Stimulated activated naive CD8-positive, alpha-beta T cell treated with anti-CD3 and anti-CD28 coated beads, Interleukin-15, amount 100 ng/mL, for 72 hours (primary cell): ENCODE results near the gene TTLL10.

ENCODE experiments used
- ATAC-seq: fragments of 150-1000 bp; cut with Tn5 transposase; 2 replicates; pipeline ENCODE4 v1.10.0; 2021; ENCODE audit warnings: mild to moderate bottlenecking, moderate library complexity
- DNase-seq, 2 donors: peaks; one replicate each; pipeline ENCODE4 v3.0.0; 2021 to 2022
- H3K27ac Mint-ChIP-seq, 2 donors: one replicate each; pipeline ENCODE4 v1.8.0; 2022; ENCODE audit warnings: mild to moderate bottlenecking in 2 of 2, mixed read lengths in 2 of 2, moderate library complexity in 2 of 2
- H3K27me3 Mint-ChIP-seq: one replicate; pipeline ENCODE4 v1.8.0; 2022; ENCODE audit warnings: mixed read lengths
- H3K4me1 Mint-ChIP-seq: one replicate; pipeline ENCODE4 v1.8.0; 2022; ENCODE audit warnings: mild to moderate bottlenecking, mixed read lengths
- H3K4me3 Mint-ChIP-seq, 2 donors: one replicate each; pipeline ENCODE4 v1.8.0; 2022; ENCODE audit warnings: mild to moderate bottlenecking in 2 of 2, mixed read lengths in 2 of 2, moderate library complexity in 1 of 2
- H3K9me3 Mint-ChIP-seq, 2 donors: one replicate each; pipeline ENCODE4 v1.8.0; 2022; ENCODE audit warnings: mixed read lengths in 2 of 2

The TTLL10 gene

GRCh38 chr1:1210726-1211540, 37.3 kb downstream of the TTLL10 start:
- Mint-ChIP-seq H3K27me3 (no peaks in the 10 kb centered on the region), H3K4me3 (peak overlapping the region; percentile 62 to 67), H3K27ac (peak overlapping the region in 1 of 2 donors; percentile 76), H3K4me1 (peaks cover 76% of the 10 kb centered on the region), H3K9me3 (no peaks in the 10 kb centered on the region)
- ATAC-seq (no peak), DNase-seq (no peak)

DNA sequence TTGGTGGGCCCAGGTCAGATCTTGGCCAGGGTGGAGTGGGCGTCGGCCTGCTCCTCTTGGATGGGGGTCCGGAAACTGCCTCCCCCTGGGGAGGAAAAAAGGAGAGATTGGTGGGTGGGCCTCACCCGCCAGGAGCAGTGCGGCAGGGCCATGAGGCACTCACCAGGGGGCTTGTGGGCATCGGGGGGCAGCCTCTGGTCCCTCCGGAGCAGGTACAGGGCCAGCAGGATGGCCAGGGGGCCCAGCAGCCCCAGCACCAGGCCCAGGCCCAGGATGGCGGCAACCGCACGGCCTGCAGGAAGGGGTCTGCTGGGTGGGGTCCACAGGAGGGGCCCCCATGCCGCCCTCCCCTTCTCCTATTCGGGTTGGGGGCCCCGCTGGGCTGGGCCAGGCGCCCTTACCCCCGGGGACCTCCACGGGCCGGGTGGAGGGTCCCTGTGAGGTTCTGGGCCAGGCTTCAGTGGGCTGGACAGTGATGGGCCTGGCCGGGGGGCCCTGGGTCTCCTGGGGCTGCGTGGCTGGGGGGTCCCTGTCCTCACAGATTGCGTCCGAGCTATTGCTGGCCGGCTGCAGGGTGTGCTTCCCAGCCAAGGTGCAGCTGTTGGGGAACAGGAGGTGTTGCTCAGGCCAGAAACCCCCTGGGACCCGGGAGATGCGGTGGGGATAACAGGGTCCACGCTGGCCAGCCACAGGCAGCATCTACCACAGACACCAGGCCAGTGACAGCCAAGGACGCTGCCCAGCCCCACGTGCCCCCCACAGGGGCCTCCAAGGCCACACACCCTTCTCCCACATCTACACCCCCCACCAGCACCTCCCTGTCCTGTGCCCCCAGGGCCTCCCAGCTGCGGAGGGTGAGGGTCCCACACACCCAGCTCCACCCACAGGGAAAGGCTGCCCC, 38.1 kb downstream of the TTLL10 start:
- H3K27me3 Mint-ChIP-seq: no peaks in the 10 kb centered on the region
- peaks cover 81% of the 10 kb centered on the region for H3K4me1 Mint-ChIP-seq
- peak overlapping the region; percentile 19 to 71 for H3K27ac Mint-ChIP-seq
- H3K9me3 Mint-ChIP-seq: no peaks in the 10 kb centered on the region
- H3K4me3 Mint-ChIP-seq: peak overlapping the region; percentile 80 to 82
- ATAC-seq: no peak
- DNase-seq: no peak

DNA sequence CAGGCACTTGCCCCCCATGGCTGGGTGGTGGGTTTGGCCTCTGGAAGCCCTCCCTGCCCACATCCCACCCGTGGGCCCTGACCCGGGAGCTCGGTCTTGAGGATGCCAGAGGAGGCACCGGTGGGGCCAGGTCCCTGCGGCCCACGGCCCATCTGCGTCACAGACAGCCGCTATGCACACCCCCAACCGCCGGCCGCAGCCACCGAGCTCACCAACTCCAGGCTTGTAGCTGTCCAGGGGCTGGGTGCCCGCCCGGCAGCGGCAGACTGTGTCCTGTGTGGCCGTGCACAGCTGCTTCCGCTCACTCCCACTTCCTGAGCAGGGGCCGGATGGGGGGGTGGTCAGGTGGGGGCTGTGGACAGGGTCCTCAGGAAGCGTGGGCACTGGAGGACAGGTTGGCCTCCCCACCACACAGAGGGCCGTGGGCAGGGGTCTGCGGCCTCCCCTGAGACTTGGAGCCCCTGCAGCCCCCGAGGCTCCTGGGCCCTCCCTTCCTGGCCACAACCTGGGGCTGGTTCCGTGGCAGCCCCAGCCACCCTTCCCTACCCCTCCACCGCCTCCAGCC, 39.2 kb downstream of the TTLL10 start:
- Mint-ChIP-seq H3K4me1 (peaks cover 82% of the 10 kb centered on the region), H3K4me3 (peak overlapping the region; percentile 79 to 82), H3K9me3 (no peaks in the 10 kb centered on the region), H3K27me3 (no peaks in the 10 kb centered on the region), H3K27ac (no peak overlapping the region)
- DNase-seq (peak in 1 of 2 donors; percentile 76), ATAC-seq (peak; percentile 35)

- Mint-ChIP-seq H3K4me1 (peaks cover 82% of the 10 kb centered on the region), H3K4me3 (peak within 1 kb of the TSS; percentile 79 to 88), H3K27me3 (no peaks in the 10 kb centered on the region), H3K9me3 (no peaks in the 10 kb centered on the region), H3K27ac (peak within 1 kb of the TSS; percentile 63 to 74)
- peak; percentile 34 for ATAC-seq
- peak in 1 of 2 donors; percentile 62 for DNase-seq
These were observed 39.9 kb downstream of the TTLL10 start, which contains the start of gene TNFRSF4 for GRCh38 chr1:1213345-1214265. TSS of gene TNFRSF4 (minus strand) at chr1:1214153. CDS start at chr1:1214127, 26 bp downstream.

- Mint-ChIP-seq H3K4me3 (peak overlapping the region; percentile 79 to 88), H3K9me3 (no peaks in the 10 kb centered on the region), H3K27ac (peak overlapping the region in 1 of 2 donors; percentile 19), H3K4me1 (peaks cover 78% of the 10 kb centered on the region), H3K27me3 (no peaks in the 10 kb centered on the region)
- no peak for ATAC-seq
- DNase-seq: no peak
These were observed 41.5 kb downstream of the TTLL10 start for GRCh38 chr1:1215080-1215676.

- peak overlapping the region in 1 of 2 donors; percentile 50 for H3K4me3 Mint-ChIP-seq
- peak overlapping the region in 1 of 2 donors; percentile 16 for H3K27ac Mint-ChIP-seq
- H3K27me3 Mint-ChIP-seq: no peaks in the 10 kb centered on the region
- ATAC-seq: no peak
- no peak for DNase-seq
- peaks cover 70% of the 10 kb centered on the region for H3K4me1 Mint-ChIP-seq
- no peaks in the 10 kb centered on the region for H3K9me3 Mint-ChIP-seq
These were observed 42.4 kb downstream of the TTLL10 start for GRCh38 chr1:1215881-1216605.

GRCh38 chr1:1216770-1217620, 43.3 kb downstream of the TTLL10 start:
- DNase-seq: no peak
- Mint-ChIP-seq H3K27ac (peak overlapping the region; percentile 41 to 78), H3K27me3 (no peaks in the 10 kb centered on the region), H3K4me1 (peaks cover 64% of the 10 kb centered on the region), H3K9me3 (no peaks in the 10 kb centered on the region), H3K4me3 (peak overlapping the region; percentile 35 to 50)
- ATAC-seq: no peak

DNA sequence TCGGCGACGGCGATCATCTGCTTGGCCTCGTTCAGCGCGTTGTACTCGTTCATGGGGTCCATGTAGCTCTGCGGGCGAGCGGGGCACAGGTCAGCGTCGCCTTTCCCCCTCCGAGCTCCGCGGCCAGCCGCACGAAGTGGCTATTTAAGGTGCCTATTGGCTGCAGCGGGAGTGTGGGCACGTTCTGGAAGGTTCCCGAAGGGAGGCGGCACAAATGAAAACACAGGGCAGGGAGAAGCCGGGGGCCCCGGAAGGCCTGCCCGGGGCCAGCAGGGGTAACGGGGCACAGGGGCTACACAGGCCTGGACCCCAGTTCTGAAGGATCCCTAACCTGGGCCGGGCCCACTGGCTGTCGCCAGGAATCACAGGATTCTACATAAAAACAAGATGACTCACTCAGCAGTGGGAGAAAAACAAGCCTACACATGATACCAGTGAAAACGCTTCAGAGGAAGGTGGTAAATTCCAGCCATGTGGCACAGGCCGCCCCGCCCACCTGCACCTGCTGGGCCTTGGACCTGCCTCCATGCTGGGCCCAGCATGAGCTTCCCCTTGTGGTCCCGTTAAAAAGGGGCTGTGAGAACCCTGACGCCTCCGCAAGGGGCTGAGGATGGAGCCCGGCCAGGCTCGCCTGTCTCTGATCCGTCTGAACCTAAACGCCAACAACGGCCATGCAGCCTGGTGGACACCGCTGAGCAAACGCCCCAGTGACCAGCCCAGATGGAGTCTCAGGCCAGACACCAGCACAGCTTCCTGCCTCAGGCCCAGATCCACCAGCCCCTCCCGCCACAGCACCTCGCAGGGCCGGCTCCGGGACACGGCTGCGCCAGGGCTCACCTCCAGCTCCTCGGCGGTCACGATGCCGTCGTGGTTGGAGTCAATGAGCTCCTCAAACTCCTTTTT, 44.2 kb downstream of the TTLL10 start:
- Mint-ChIP-seq H3K4me1 (peaks cover 59% of the 10 kb centered on the region), H3K4me3 (no peak overlapping the region), H3K27me3 (no peaks in the 10 kb centered on the region), H3K9me3 (no peaks in the 10 kb centered on the region), H3K27ac (no peak overlapping the region)
- ATAC-seq: no peak
- no peak for DNase-seq

GRCh38 chr1:1218524-1219200, 45.0 kb downstream of the TTLL10 start:
- DNase-seq: no peak
- H3K4me1 Mint-ChIP-seq: peaks cover 59% of the 10 kb centered on the region
- ATAC-seq: no peak
- no peak overlapping the region for H3K4me3 Mint-ChIP-seq
- H3K27me3 Mint-ChIP-seq: no peaks in the 10 kb centered on the region
- H3K27ac Mint-ChIP-seq: peak overlapping the region; percentile 5 to 85
- no peaks in the 10 kb centered on the region for H3K9me3 Mint-ChIP-seq

DNA sequence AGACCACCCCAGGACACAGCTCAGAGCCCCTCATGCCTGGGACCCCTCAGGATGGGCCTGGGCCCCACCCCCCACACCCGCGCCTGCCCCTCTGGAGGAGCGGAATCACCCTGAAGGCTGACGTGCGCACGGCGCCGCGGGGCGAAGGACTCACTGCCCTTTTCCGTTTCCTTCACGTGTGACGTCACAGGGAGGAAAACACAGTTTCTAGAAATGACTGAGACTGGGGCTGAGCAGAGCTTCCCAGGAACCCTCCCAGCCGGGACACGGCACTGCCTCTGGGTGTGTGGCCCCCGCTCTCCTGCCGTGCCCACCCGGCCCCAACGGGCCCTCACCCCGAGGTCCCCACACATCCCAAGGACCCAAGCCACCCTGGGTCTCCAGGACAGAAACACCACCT, 45.7 kb downstream of the TTLL10 start:
- no peaks in the 10 kb centered on the region for H3K9me3 Mint-ChIP-seq
- no peak for DNase-seq

GRCh38 chr1:1220197-1220596, 46.5 kb downstream of the TTLL10 start:
- ATAC-seq (no peak), DNase-seq (no peak)
- peak overlapping the region in 1 of 2 donors; percentile 82 for H3K27ac Mint-ChIP-seq
- no peak overlapping the region for H3K4me3 Mint-ChIP-seq
- H3K27me3 Mint-ChIP-seq: no peaks in the 10 kb centered on the region
- no peaks in the 10 kb centered on the region for H3K9me3 Mint-ChIP-seq
- peaks cover 46% of the 10 kb centered on the region for H3K4me1 Mint-ChIP-seq

More for the DNA sequence above, 45.7 kb downstream of the TTLL10 start:
- Mint-ChIP-seq H3K4me3 (no peak overlapping the region), H3K27me3 (no peaks in the 10 kb centered on the region), H3K27ac (peak overlapping the region; percentile 5 to 85), H3K4me1 (peaks cover 55% of the 10 kb centered on the region)
- ATAC-seq: no peak
